ENCODE data around the gene TENT5A. TPM values are rescaled to one million over a fixed set of nuclear protein-coding genes. Genes with fewer than 3 reads are reported as not detected.
A peak's percentile ranks its signal among the peaks of the same experiment; 100 is the strongest.

TENT5A gene
- total RNA-seq, 1 experiment from 2014 or later, result 2.0 TPM

- no TSS peak for BruUV-seq (replicated peaks)
- Histone ChIP-seq H3K4me1 (replicated peaks; ENCODE audit: insufficient read depth) (no peaks in the 10 kb centered on the region), H4K20me1 (ENCODE audit: insufficient read depth) (no peaks in the 10 kb centered on the region), H3F3A (ENCODE audit: insufficient read depth, low read depth) (no peaks in the 10 kb centered on the region; the same call in 1 of the 2 replicates), H3K4me3 (no peak overlapping the region), H3K36me3 (ENCODE audit: low read depth) (no peaks in the 10 kb centered on the region), H3K4me2 (no peak overlapping the region), H3K27ac (no peak overlapping the region), H3K79me2 (ENCODE audit: low read depth) (peaks cover 4% of the 10 kb centered on the region; the same call in 1 of the 2 replicates), H3K27me3 (ENCODE audit: insufficient read depth, low read depth) (no peaks in the 10 kb centered on the region), H2AFZ (no peak overlapping the region), H3K9me3 (ENCODE audit: insufficient read depth, low read depth) (no peaks in the 10 kb centered on the region), H3K9me2 (ENCODE audit: insufficient read depth) (no peaks in the 10 kb centered on the region)
- POLR2A ChIA-PET (ENCODE audit: unreplicated experiment), result no interaction called here
- TF ChIP-seq EZH2 (IDR thresholded peaks at IDR 0.05; ENCODE audit: low read depth), result no peak
- TF ChIP-seq, protein P1, sequence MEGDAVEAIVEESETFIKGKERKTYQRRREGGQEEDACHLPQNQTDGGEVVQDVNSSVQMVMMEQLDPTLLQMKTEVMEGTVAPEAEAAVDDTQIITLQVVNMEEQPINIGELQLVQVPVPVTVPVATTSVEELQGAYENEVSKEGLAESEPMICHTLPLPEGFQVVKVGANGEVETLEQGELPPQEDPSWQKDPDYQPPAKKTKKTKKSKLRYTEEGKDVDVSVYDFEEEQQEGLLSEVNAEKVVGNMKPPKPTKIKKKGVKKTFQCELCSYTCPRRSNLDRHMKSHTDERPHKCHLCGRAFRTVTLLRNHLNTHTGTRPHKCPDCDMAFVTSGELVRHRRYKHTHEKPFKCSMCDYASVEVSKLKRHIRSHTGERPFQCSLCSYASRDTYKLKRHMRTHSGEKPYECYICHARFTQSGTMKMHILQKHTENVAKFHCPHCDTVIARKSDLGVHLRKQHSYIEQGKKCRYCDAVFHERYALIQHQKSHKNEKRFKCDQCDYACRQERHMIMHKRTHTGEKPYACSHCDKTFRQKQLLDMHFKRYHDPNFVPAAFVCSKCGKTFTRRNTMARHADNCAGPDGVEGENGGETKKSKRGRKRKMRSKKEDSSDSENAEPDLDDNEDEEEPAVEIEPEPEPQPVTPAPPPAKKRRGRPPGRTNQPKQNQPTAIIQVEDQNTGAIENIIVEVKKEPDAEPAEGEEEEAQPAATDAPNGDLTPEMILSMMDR (conservative IDR thresholded peaks at IDR 0.05), result no peak
- intact Hi-C loops (cut with micrococcal nuclease; ENCODE audit: unreplicated experiment), result loop anchor here (10.0 kb wide), 2 partner anchors 191 to 1621 kb away; no protein-coding TSS in a partner anchor
- DNase-seq, result no peak
- CTCF ChIA-PET, result no interaction called here
Observed at GRCh38 chr6:81755551-81755950, 3.1 kb upstream of the TENT5A start.

GRCh38 chr6:81754906-81755305 is 2.4 kb upstream of the TENT5A start:
- no peak for TF ChIP-seq EZH2 (IDR thresholded peaks at IDR 0.05; ENCODE audit: low read depth)
- TF ChIP-seq, protein P1 (conservative IDR thresholded peaks at IDR 0.05), result no peak
- Histone ChIP-seq H3K9me3 (ENCODE audit: insufficient read depth, low read depth) (no peaks in the 10 kb centered on the region), H3K9me2 (ENCODE audit: insufficient read depth) (no peaks in the 10 kb centered on the region), H3K27me3 (ENCODE audit: insufficient read depth, low read depth) (no peaks in the 10 kb centered on the region), H4K20me1 (ENCODE audit: insufficient read depth) (no peaks in the 10 kb centered on the region), H2AFZ (no peak overlapping the region), H3K4me3 (no peak overlapping the region), H3K79me2 (ENCODE audit: low read depth) (peaks cover 8% of the 10 kb centered on the region; the same call in 1 of the 2 replicates), H3K36me3 (ENCODE audit: low read depth) (no peaks in the 10 kb centered on the region), H3K4me2 (no peak overlapping the region), H3K4me1 (replicated peaks; ENCODE audit: insufficient read depth) (0 out of 2 replicates have a peak, but pooled peaks cover 3% of the 10 kb centered on the region), H3F3A (ENCODE audit: insufficient read depth, low read depth) (no peaks in the 10 kb centered on the region; the same call in 1 of the 2 replicates), H3K27ac (no peak overlapping the region)
- intact Hi-C loops (cut with micrococcal nuclease; ENCODE audit: unreplicated experiment), result loop anchor here (5.0 to 10.0 kb wide), 6 partner anchors 142 to 1620 kb away; no protein-coding TSS in a partner anchor
- POLR2A ChIA-PET (ENCODE audit: unreplicated experiment), result no interaction called here
- CTCF ChIA-PET, result no interaction called here
- no TSS peak for BruUV-seq (replicated peaks)
- no peak for DNase-seq

DNA sequence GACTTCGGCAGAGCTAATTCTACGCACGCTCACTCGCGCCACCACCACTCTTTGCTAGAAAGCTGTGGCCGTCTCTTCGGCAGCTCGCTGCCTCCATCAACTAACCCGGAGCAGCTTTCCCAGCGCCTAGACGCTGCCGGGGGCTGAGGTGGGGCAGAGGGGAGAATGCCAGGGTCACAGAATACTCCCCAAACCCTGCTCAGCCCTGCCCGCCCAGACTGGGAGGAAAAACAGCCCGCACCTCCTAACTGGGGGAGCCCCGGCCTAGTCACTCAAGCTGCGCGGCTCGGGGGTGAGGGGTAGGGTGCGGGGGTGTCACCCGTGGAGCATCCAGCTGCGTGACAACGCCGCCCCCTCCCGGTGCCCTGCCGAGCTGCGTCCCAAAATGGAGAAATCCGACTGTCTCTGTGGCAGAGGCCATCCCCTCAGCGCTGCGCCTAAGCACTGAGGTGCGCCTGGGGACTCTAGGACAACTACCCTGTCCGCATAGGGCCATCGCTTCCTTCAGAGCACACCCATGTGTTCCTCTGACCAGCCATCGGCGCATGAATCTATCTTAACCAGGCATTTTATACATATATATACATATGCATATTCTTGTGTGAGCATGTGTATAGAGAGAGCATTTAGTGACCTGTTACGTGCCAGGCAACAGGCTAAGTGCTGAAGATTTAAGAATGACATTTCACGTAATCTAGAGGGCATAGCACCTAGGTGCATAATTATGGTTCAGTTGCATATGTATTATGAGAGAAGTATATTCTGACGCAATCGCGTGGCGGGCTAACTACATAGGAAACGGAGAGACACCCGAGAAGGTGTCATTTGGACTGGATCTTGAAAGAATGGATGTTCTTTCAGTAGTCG is 1.5 kb upstream of the TENT5A start:
- H3K4me3 ChIP-seq, result peak overlapping the region; percentile 88
- intact Hi-C loops (cut with micrococcal nuclease; ENCODE audit: unreplicated experiment), result loop anchor here (1.0 to 10.0 kb wide), 12 partner anchors 57 to 1619 kb away; no protein-coding TSS in a partner anchor

More for the DNA sequence above, 1.5 kb upstream of the TENT5A start:
- POLR2A ChIA-PET (ENCODE audit: unreplicated experiment), result interaction anchor here (0.7 kb wide), 1 partner anchor 123 kb away, joined by 3 read pairs; no protein-coding TSS in a partner anchor
- H3K79me2 ChIP-seq (ENCODE audit: low read depth), result peaks cover 10% of the 10 kb centered on the region; the same call in 1 of the 2 replicates
- H3K27me3 ChIP-seq (ENCODE audit: insufficient read depth, low read depth), result no peaks in the 10 kb centered on the region
- no peaks in the 10 kb centered on the region for H3K9me2 ChIP-seq (ENCODE audit: insufficient read depth)
- CTCF ChIA-PET, result interaction anchor here (0.6 to 1.2 kb wide), 3 partner anchors 252 to 1540 kb away, joined by 3 to 4 read pairs (median 3); no protein-coding TSS in a partner anchor
- H3F3A ChIP-seq (ENCODE audit: insufficient read depth, low read depth), result no peaks in the 10 kb centered on the region; the same call in 1 of the 2 replicates
- TF ChIP-seq, protein P1 (conservative IDR thresholded peaks at IDR 0.05), result peak; percentile 73
- no peak for TF ChIP-seq EZH2 (IDR thresholded peaks at IDR 0.05; ENCODE audit: low read depth)
- H3K36me3 ChIP-seq (ENCODE audit: low read depth), result no peaks in the 10 kb centered on the region
- H3K27ac ChIP-seq, result peak overlapping the region; percentile 72
- H2AFZ ChIP-seq, result peak overlapping the region; percentile 92
- peak in 1 of 2 experiments; percentile 70 for DNase-seq
- H3K4me2 ChIP-seq, result peak overlapping the region; percentile 86
- no peaks in the 10 kb centered on the region for H3K9me3 ChIP-seq (ENCODE audit: insufficient read depth, low read depth)
- no peaks in the 10 kb centered on the region for H4K20me1 ChIP-seq (ENCODE audit: insufficient read depth)
- 0 out of 2 replicates have a peak, but pooled peaks cover 4% of the 10 kb centered on the region for H3K4me1 ChIP-seq (replicated peaks; ENCODE audit: insufficient read depth)
- BruUV-seq (replicated peaks), result TSS peak; percentile 74

Measured in PC-9 (cell line).